GM23248 (cell line): ENCODE measurements around the gene ALDH3B1.

Experiments
- EZH2 ChIP-seq: fragments of 200-600 bp; sonication (generic); IDR thresholded peaks from 2 replicates; pipeline ENCODE4 v1.6.1; 2018; ENCODE audit warnings: antibody characterized with exemption, mild to moderate bottlenecking; ENCODE audit not compliant: insufficient read depth, poor library complexity, severe bottlenecking
- EZH2phosphoT487 ChIP-seq: fragments of 200-600 bp; sonication (generic); IDR thresholded peaks from 2 replicates; pipeline ENCODE4 v1.6.1; 2018; ENCODE audit warnings: antibody characterized with exemption, moderate library complexity, mild to moderate bottlenecking, low read depth; ENCODE audit not compliant: insufficient read depth

DNA sequence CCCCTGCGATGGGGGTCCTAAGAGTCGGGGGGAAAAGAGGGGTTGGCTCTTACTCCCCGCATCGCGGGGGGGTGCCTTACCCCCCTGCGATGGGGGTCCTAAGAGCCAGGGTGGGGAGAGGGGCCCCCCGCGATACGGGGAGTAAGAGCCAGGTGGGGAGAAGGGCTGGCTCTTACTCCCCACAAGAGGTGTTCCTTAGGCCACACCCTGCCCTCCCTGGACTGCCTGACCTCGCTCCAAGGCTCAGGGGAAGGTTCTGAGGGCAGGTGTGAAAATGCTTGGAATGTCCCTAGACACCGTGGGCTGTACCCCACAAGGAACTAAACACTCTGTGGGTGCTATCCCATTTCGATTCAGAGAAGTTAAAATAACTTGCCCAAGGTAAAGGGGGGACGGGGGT is 14.1 kb upstream of the ALDH3B1 start:
- TF ChIP-seq EZH2phosphoT487 (no peak), EZH2 (no peak)
